GM15510 (cell line): ENCODE data around the gene OASL.

Experiments used
- POLR2A ChIP-seq: IDR thresholded peaks from 3 replicates; pipeline ENCODE4 v1.6.1; 2011; ENCODE audit warnings: borderline replicate concordance; ENCODE audit not compliant: insufficient read length; ENCODE audit errors: extremely low read depth

The OASL gene, protein sequence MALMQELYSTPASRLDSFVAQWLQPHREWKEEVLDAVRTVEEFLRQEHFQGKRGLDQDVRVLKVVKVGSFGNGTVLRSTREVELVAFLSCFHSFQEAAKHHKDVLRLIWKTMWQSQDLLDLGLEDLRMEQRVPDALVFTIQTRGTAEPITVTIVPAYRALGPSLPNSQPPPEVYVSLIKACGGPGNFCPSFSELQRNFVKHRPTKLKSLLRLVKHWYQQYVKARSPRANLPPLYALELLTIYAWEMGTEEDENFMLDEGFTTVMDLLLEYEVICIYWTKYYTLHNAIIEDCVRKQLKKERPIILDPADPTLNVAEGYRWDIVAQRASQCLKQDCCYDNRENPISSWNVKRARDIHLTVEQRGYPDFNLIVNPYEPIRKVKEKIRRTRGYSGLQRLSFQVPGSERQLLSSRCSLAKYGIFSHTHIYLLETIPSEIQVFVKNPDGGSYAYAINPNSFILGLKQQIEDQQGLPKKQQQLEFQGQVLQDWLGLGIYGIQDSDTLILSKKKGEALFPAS

DNA sequence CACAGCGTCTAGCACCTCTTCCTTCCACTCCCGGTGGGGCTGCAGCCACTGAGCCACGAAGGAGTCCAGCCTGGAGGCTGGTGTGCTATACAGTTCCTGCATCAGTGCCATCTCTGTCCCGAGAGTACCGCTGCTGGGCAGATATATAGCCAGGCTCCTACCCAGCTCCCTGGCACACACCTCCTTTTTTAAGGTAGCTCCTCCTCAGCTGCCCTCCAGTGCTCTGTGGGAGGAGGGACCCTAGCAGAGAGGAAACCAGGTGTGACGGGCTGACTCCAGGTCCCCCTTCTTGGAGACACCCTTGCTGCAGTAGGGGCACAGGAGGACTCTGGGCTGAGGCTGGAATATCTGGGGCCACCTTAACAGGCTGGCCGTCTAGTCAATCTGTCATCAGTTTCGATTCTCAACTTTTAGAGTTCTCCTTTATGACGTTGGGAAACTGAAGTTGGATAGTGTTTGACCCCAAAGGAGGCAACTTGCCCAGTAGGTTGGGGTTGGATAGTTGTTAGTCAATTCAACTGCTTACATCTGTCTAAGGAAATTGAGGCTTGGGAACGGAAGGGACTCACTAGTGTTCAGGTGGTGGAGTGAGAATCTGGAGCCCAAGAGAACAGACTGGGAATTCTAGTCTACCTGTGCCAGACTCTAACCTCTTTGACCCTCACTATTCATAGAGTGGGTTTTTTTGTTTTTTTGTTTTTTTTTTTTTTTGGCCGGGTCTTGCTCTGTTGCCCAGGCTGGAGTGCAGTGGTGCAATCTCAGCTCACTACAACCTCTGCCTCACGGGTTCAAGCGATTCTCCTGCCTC, at the start of gene OASL:
Gene OASL (minus strand): TSS at position 386 of the 808 bp plus-strand sequence. CDS start 275 bp downstream, at position 111.
- peak; percentile 78 for TF ChIP-seq POLR2A

DNA sequence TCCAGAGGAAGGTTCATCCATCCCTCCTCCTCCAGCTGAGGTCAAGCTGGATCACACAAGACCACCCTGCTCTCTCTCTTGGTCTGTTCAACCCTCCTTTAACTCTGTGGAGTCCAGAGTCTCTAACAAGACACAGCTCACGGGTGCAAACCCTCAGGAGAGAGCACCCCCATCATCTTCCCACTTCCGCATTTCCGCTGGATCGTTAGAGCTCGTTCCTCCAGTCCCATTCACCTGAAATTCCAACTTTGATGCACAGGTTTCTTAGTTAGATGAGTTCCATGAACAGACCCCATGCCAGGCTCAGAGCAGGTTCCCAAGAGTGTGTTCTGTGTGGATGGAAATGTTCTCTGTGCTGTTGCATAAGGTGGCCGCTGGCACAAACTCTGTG, 49.1 kb upstream of the OASL start:
- TF ChIP-seq POLR2A: no peak

DNA sequence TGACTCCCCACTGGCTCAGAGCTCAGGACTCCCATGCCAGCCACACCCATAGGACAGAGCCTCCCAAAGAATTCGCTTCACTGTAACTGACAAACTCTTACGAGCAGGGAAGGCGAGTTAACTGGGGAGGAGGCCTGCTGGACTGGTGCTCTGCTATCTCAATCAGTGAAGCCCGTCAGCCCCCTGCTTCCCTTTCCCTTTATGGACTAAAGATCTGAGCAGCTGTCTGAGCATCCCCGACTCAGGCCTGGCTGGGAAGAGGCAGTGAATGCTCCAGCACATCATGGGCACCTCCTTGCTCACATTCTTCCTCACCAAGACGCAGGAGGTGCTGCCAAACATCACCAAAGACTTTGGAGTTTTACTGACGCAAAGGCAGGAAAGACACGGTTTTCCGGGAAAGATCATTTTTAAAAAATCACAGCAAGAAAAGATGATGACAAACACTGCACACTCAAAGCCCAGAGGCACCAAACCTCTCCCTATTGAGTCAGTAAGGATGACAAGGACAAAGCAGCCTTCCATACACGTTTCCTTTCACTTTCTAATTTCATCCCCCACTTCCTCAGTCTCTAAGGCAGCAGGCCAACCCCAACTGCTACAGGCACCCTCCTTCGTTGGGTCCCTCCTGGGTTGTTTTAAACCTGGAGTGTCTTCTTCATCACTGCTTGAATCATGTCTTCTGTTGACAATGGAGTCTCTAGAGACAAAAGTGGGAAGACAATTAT, 48.6 kb upstream of the OASL start:
- no peak for TF ChIP-seq POLR2A

DNA sequence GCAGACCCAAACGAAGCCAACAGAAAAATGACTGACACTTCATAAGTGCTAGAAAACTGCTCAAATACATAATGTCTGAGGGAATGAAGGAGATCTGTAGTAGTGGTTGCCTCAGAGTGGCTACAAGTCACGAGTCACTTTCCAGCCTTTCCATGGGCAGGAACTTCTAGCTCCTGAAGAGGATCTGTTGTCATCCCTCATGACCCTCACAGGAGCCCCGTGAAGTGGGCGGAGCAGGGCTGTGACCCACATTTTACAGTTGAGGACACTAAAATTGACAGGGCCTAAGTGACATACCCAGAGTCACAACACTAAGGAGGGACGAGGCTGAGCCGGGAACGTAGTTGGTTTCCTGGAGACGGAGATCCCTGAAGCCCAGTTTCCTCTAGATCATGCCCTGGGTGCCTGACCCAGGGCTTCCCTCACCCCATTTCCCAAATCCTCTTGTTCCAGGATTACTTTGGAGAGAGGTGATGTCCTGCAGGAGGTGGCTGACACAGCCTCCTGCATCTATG, 47.8 kb upstream of the OASL start:
- no peak for TF ChIP-seq POLR2A

DNA sequence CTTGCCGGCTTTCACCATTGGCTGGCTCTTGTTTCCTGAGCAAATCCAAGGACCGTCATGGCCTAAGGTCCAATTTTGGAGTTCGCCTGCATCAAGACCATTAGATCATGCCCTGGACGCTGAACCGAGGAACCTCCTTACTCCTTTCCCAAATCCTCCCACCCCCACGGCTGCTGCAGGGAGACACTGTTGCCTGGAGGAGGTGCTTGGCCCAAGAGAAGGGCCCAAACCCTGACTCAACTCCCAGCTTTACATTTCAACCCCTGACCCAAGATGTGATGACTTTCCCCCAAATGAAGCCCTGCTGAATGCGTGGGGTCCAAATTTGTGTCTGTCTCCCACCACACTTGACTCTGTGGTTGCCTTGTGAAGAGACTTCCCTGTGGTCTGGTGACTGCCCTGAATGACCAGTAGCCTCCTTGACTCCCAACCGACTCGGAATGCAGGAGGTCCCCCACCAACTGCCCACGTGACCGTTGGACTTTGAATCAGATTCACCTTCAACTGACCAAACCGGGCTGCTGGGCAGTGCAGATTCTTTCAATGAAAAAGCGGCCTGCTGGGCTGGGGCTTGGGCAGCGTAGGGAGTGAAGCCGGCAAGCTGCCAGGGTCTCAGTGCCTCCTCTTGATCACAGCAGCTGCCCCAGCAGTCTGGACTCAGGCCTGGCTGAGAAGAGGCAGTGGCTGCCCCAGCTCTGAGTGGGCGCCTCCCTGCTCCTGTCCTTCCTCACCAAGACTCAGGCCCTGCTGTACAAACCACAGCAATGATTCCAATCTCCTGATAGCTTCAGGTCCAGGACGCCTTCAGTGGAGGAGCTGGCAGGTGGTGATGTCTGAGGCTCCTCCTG, 46.7 kb upstream of the OASL start:
- TF ChIP-seq POLR2A: no peak

DNA sequence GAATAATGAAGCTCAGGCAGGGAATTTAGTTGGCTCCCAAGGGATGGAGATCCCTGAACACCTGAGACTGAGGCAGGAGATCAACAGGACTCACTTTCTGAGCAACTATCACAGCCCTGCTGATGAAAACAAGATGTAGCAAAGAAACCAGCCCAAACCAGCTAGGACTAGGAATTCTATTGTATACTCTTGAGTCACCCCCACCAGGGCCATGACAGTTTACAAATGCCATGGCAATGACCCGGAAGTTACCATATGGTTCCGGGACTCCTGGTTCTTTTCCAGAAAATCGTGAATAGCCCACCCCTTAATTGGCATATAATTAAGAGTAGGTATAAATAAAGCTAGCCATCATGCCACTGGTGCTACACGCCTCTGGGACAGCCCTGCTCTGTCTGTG, 46.0 kb upstream of the OASL start:
- no peak for TF ChIP-seq POLR2A

DNA sequence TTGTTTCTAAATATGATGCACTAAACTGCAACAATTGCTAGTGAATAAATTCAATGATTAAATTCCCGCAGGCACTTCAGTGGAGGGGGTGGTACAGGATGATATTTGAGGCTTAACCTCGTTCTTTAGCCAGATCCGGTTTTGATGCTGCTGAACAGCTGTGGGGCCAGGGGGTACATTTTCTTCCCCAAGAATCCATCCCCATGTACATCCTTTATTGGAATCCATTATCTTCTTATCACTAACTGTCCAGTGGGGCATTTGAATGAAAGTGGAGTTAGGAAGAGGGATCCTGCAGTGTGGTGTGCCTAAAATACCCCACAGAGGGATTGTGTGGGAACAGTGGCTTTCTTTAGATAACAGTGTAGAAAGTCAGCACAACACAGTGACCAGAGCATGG, 45.2 kb upstream of the OASL start:
- TF ChIP-seq POLR2A: no peak

DNA sequence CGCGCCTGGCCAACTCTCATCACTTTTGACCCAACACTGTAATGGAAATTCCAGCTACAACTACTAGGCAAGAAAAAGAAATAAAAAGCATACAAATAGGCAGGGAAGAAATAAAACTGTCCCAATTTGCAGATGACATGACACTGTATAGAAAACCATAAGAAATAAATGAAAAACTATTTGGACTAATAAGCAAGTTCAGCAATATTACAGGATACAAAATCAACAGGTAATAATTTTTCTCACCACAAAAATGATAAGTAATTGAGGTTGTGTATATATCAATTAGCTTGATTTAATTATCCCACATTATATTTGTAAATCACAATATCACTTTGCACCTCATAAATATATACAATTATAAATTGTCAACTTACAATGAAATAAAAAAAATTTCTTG, 41.9 kb upstream of the OASL start:
- no peak for TF ChIP-seq POLR2A

DNA sequence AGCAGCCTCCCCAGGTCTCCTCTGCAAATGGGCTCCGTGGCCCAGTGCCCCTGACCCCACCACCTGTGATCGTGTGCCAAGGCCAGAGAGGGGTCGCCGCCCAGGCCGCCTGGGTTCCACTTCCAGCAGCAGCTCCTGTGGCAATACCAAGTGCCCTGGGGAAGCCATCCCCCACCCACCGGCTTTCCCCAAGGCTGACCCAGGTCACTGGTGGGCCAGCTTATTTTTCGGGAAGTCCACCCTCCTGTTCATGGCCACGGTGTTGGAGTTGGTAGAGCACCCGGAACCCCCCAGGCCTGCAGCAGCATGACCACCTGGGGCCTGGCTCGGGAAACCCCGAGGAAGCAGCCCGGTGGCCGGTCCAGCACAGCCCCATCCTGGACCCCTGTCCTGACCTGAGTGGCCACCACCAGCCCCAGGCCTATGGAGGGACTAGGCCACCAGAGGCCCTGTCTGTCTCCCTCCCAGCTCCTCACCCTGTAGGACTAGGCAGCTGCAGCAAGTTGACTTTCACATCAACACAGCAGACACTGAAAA, 40.8 kb upstream of the OASL start:
- no peak for TF ChIP-seq POLR2A

DNA sequence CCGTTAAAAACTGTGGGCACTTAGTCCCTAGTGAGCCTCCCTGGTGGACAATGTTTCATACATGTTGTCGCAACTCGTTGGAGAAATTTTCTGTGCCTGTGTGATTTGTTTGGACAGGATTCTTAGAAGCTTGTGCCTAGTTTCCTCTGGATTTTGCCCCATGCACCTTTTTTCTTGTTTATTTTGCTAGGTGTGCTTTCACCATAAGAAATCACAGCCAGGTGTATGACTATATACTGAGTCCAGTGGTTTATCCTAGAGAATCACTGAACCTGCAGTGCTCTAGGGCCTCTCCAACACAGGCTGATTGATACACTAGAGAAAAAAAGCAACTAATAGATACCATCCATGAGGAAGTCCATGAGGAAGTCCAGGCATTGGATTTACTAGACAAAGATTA, 33.1 kb upstream of the OASL start:
- TF ChIP-seq POLR2A: no peak

DNA sequence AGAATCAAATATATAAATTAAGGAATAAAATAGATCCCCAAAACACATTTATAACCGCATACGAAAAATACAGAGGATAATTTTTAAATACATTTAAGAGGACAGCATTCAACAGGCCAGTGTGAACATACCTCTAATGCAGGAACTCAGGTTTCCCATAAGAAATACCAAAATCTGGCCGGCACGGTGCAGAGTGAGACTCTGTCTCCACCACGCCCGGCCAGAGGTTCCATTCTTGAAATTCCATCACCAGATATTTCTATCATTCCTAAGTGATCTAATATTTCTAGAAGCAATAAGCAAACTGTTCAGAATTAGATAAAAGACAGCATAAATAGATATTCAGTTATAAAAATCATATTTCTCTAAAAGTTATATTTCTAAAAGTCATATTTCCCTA, 30.2 kb upstream of the OASL start:
- no peak for TF ChIP-seq POLR2A

DNA sequence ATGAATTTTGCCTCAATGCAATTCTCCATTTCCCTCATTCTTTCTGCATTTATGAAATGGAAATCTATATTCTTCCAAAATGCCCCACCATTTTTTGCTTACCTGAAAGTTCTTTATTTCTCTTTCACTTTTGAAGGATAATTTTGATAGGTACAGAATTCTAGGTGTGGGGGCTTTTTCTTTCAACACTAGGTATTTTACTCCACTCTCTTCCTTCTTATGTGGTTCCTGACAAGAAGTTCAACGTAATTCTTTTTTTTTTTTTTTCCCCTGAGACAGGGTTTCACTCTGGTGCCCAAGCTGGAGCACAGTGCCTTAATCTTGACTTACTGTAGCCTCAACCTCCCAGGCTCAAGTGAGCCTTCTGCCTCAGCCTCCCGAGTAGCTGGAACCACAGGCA, 26.3 kb upstream of the OASL start:
- TF ChIP-seq POLR2A: no peak

DNA sequence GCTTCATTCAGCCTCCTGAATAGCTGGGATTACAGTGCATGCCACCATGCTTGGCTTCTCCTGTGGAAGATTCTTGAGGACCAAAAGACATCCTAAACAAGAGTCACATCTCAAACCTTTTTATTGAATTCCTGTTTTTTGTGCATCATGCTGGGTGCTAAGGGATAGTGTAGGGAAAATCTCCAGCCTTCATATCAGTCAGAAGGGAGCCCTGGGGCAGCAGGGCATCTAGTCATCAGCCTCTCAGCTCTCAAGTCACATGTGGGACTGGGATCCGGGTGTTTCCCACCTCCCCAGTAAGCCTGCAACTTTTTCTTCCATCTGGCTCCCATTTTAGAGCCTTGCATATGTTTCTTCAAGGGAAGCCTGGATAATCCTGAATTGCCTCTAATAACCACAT, 25.1 kb upstream of the OASL start:
- TF ChIP-seq POLR2A: no peak
